ENCODE measurements around the gene CD47. TPM values are rescaled to one million over a fixed set of nuclear protein-coding genes. Genes with fewer than 3 reads are reported as not detected.

Gene CD47
- total and polyA plus RNA-seq, 2 of the 13 experiments (the other 11 are each of a cell fraction or from before 2014, with no cell fraction given): 3.3 to 6.5 TPM

DNA sequence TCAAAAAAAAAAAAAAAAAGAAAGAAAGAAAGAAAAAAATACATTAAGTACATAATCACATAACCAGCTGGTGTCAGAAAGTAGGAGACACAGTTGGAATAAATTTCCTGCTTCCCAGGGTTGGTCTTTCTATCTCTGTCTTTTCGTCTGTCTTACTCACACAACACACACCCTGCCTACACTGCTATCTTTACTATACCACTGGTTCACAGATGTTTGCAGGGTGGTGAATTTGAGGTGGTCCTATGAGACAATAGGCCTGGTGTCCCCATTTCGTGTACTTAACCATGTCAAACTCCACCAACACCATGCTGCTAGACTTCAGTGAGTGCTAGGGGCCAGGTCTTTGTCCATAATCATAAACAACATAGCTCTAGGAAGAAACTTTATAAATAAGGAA, 17.6 kb upstream of the CD47 start:
- no peak for FAIRE-seq

More for the DNA sequence above, 17.6 kb upstream of the CD47 start:
- no peaks in the 10 kb centered on the region for H3K9me3 ChIP-seq (ENCODE audit: low read length)
- in situ Hi-C loops (cut with HindIII; ENCODE audit: extremely low pct_ligation_motif_present, low pct_unique_long_range_greater_than_20kb) (no loop called here), intact Hi-C loops (cut with micrococcal nuclease; ENCODE audit: unreplicated experiment) (no loop called here)
- H3K9ac ChIP-seq (ENCODE audit: insufficient read depth, low read depth, low read length): no peak overlapping the region
- DNase-seq (ENCODE audit: low spot score) (no peak), ATAC-seq (no peak)
- WGBS (ENCODE audit: low lambda C conversion rate): 37% methylated on average over 2 of the region's 2 CpGs
- no peak overlapping the region for H3K27ac ChIP-seq (ENCODE audit: extremely low read length, insufficient read depth, low read length)
- H3K79me2 ChIP-seq (ENCODE audit: insufficient read depth, low read length): no peaks in the 10 kb centered on the region
- peaks cover 11% of the 10 kb centered on the region for H3K4me1 ChIP-seq (ENCODE audit: insufficient read depth, low read length)
- no peaks in the 10 kb centered on the region for H3K36me3 ChIP-seq (replicated peaks in 1 of 2; ENCODE audit: control insufficient read depth in 1 of 2, insufficient read depth in 2 of 2, low read length in 2 of 2)
- H4K20me1 ChIP-seq (ENCODE audit: insufficient read depth, low read length): no peaks in the 10 kb centered on the region
- no peak overlapping the region for H3K4me3 ChIP-seq (replicated peaks in 1 of 3; ENCODE audit: insufficient read depth in 1 of 3, low read depth in 2 of 3, low read length in 3 of 3)
- H3K4me2 ChIP-seq (ENCODE audit: low read depth, low read length): no peak overlapping the region
- TF ChIP-seq ATF7-NPFF (CRISPR knock-in tag; IDR thresholded peaks at IDR 0.05; ENCODE audit: low read depth) (no peak), HCFC1 (IDR thresholded peaks at IDR 0.05; ENCODE audit: low read depth, low read length) (no peak), ATF7 (IDR thresholded peaks at IDR 0.05) (no peak), ATF7 (CRISPR knock-in tag; IDR thresholded peaks at IDR 0.05) (no peak), ZNF20 (CRISPR knock-in tag; IDR thresholded peaks at IDR 0.05) (no peak), ZNF562 (CRISPR knock-in tag; IDR thresholded peaks at IDR 0.05; ENCODE audit: borderline replicate concordance) (no peak), HOXA7 (CRISPR knock-in tag; IDR thresholded peaks at IDR 0.05) (no peak), GATA4 (IDR thresholded peaks at IDR 0.05; ENCODE audit: borderline replicate concordance, low read depth) (no peak), ZNF44 (CRISPR knock-in tag; IDR thresholded peaks at IDR 0.05) (no peak), ATF1 (CRISPR knock-in tag; IDR thresholded peaks at IDR 0.05) (no peak), MEIS2 (CRISPR knock-in tag; IDR thresholded peaks at IDR 0.05) (no peak), PCBP2 (optimal IDR thresholded peaks at IDR 0.05; ENCODE audit: low read depth, low read length, poor library complexity, severe bottlenecking) (no peak), RBFOX2 (IDR thresholded peaks at IDR 0.05; ENCODE audit: low read depth, low read length) (no peak), SPEN (CRISPR knock-in tag; IDR thresholded peaks at IDR 0.05; ENCODE audit: low read depth) (no peak), NFRKB (IDR thresholded peaks at IDR 0.05) (no peak)
- TF ChIP-seq, protein P1, sequence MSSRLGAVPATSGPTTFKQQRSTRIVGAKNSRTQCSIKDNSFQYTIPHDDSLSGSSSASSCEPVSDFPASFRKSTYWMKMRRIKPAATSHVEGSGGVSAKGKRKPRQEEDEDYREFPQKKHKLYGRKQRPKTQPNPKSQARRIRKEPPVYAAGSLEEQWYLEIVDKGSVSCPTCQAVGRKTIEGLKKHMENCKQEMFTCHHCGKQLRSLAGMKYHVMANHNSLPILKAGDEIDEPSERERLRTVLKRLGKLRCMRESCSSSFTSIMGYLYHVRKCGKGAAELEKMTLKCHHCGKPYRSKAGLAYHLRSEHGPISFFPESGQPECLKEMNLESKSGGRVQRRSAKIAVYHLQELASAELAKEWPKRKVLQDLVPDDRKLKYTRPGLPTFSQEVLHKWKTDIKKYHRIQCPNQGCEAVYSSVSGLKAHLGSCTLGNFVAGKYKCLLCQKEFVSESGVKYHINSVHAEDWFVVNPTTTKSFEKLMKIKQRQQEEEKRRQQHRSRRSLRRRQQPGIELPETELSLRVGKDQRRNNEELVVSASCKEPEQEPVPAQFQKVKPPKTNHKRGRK (CRISPR knock-in tag; IDR thresholded peaks at IDR 0.05): no peak
- TF ChIP-seq, protein P2, sequence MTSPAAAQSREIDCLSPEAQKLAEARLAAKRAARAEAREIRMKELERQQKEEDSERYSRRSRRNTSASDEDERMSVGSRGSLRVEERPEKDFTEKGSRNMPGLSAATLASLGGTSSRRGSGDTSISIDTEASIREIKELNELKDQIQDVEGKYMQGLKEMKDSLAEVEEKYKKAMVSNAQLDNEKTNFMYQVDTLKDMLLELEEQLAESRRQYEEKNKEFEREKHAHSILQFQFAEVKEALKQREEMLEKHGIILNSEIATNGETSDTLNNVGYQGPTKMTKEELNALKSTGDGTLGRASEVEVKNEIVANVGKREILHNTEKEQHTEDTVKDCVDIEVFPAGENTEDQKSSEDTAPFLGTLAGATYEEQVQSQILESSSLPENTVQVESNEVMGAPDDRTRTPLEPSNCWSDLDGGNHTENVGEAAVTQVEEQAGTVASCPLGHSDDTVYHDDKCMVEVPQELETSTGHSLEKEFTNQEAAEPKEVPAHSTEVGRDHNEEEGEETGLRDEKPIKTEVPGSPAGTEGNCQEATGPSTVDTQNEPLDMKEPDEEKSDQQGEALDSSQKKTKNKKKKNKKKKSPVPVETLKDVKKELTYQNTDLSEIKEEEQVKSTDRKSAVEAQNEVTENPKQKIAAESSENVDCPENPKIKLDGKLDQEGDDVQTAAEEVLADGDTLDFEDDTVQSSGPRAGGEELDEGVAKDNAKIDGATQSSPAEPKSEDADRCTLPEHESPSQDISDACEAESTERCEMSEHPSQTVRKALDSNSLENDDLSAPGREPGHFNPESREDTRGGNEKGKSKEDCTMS (CRISPR knock-in tag; conservative IDR thresholded peaks at IDR 0.05): no peak
- BruUV-seq (replicated peaks): no TSS peak
- peaks cover 0 to 6% of the 10 kb centered on the region in 2 experiments; a peak in 1 of 5 replicates for H3K27me3 ChIP-seq (ENCODE audit: control insufficient read depth in 1 of 2, insufficient read depth in 2 of 2, low read length in 2 of 2)
- H2AFZ ChIP-seq (ENCODE audit: low read length): no peak overlapping the region
- POLR2A ChIA-PET: no interaction called here
- CTCF ChIA-PET (ENCODE audit: low intra/inter-chr PET ratio, low total read pairs): no interaction called here
